Erythroblast (primary cell): ENCODE results near the gene ADGRV1.

Source experiments
- GATA1 ChIP-seq: IDR thresholded peaks from 2 replicates; pipeline ENCODE4 v1.6.1; 2011; ENCODE audit warnings: low read depth, mild to moderate bottlenecking, control low read depth, low read length, moderate library complexity
- POLR2A ChIP-seq: IDR thresholded peaks from 2 replicates; pipeline ENCODE4 v1.6.1; 2011; ENCODE audit warnings: mild to moderate bottlenecking, low read length

GRCh38 chr5:90802474-90803317 lies 244.1 kb downstream of the ADGRV1 start:
- no peak for TF ChIP-seq POLR2A
- no peak for TF ChIP-seq GATA1
